Measurements from ENCODE around the gene SLC6A19. TPM values are rescaled to one million over a fixed set of nuclear protein-coding genes. Genes with fewer than 3 reads are reported as not detected.

The SLC6A19 gene
- polyA plus RNA-seq, 1 experiment = not detected

DNA sequence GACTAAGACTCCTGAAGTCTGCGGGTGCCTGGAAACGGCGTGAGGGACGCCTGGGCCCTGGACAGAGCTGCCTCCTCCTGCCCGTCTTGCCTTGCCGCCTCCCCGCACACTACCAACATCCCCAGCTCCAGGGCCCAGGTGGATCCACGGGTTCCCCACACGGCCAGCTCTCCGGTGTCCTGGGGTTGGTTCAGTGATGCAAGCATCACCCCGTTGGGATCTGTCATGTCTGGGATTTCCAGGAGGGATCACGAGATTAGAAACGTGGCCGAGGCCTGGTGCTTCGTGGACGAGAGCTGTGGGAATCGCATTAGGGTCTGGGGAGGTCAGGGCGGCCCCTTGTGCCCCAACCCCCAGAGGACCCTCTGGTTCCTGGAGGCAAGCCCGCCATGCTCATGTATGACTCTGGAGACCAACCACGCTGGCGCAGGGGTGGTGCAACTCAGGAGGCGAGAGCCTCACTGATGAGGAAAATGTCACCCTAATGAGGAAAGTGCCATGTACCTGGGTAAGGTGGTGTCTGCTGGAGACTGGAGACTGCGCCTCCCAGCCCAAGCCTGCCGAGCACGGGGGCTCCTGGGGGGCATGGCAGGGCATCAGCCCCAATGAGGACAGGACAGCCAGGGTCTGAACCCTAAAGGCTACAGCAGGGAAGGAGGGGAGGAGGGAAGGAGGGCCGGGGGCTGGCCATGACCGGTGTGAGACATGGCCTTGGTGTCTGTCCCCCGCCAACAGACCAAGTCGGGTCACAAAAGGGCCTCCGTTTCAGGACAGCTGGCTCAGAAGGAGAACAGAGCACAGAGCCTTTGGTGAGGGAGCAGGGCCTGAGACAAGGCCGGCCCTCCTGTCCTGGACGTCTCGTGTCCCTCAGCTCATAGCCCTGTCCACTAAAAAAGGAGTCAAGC, 31.9 kb upstream of the SLC6A19 start:
- Histone ChIP-seq H3K36me3 (ENCODE audit: control insufficient read depth, insufficient read depth, low read length) (no peaks in the 10 kb centered on the region), H3K4me3 (ENCODE audit: low read depth, low read length) (no peak overlapping the region), H3K27me3 (ENCODE audit: control insufficient read depth, insufficient read depth, low read length) (no peaks in the 10 kb centered on the region)
- TF ChIP-seq, protein P1, sequence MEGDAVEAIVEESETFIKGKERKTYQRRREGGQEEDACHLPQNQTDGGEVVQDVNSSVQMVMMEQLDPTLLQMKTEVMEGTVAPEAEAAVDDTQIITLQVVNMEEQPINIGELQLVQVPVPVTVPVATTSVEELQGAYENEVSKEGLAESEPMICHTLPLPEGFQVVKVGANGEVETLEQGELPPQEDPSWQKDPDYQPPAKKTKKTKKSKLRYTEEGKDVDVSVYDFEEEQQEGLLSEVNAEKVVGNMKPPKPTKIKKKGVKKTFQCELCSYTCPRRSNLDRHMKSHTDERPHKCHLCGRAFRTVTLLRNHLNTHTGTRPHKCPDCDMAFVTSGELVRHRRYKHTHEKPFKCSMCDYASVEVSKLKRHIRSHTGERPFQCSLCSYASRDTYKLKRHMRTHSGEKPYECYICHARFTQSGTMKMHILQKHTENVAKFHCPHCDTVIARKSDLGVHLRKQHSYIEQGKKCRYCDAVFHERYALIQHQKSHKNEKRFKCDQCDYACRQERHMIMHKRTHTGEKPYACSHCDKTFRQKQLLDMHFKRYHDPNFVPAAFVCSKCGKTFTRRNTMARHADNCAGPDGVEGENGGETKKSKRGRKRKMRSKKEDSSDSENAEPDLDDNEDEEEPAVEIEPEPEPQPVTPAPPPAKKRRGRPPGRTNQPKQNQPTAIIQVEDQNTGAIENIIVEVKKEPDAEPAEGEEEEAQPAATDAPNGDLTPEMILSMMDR (IDR thresholded peaks at IDR 0.05; ENCODE audit: insufficient read depth, low read depth, low read length) = no peak
- CTCF ChIA-PET = interaction anchor here (1.1 to 4.3 kb wide), 12 partner anchors 14 to 484 kb away, joined by 3 to 151 read pairs (median 11); no protein-coding TSS in a partner anchor
- DNase-seq (ENCODE audit: low read depth) = no peak
- POLR2A ChIA-PET = no interaction called here

GRCh38 chr5:1171340-1171941, 30.0 kb upstream of the SLC6A19 start:
- ChIA-PET CTCF (interaction anchor here (4.0 kb wide), 1 partner anchor 473 kb away, joined by 25 read pairs; no protein-coding TSS in a partner anchor), POLR2A (no interaction called here)
- peak; percentile 25 for DNase-seq (ENCODE audit: low read depth)
- TF ChIP-seq, protein P1 (IDR thresholded peaks at IDR 0.05; ENCODE audit: insufficient read depth, low read depth, low read length) = no peak
- H3K4me3 ChIP-seq (ENCODE audit: low read depth, low read length) = no peak overlapping the region
- H3K36me3 ChIP-seq (ENCODE audit: control insufficient read depth, insufficient read depth, low read length) = no peaks in the 10 kb centered on the region
- H3K27me3 ChIP-seq (ENCODE audit: control insufficient read depth, insufficient read depth, low read length) = no peaks in the 10 kb centered on the region

DNA sequence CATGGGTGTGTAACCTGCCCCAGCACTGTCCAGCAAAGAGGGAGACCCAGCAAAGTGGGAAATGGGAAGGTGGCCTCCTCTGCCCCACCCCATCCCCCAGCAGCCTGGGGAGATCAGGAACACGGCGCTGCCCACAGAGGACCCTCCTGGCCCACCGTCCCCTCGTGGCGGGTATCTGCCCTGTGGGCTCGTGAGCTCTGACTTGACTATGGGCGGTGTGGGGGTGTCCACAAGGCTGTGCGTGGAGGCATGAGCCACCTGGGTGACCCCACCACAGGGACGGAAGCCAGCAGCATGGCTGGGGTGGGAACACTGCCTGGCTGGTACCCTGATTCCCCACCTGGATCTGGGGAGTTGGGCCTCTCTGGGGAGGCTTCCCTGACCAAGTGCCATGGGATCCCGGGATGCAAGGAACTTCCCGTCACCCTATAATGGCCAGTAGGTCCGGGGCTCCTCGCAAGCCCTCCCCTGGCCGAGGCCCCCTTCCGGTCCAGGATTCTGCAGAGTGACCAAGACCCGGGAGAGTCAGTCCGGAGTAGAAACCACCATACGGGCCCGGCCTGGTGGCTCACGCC, 29.3 kb upstream of the SLC6A19 start:
- H3K27me3 ChIP-seq (ENCODE audit: control insufficient read depth, insufficient read depth, low read length) = no peaks in the 10 kb centered on the region
- no peaks in the 10 kb centered on the region for H3K36me3 ChIP-seq (ENCODE audit: control insufficient read depth, insufficient read depth, low read length)
- TF ChIP-seq, protein P1 (IDR thresholded peaks at IDR 0.05; ENCODE audit: insufficient read depth, low read depth, low read length) = no peak
- ChIA-PET CTCF (interaction anchor here (3.7 to 4.0 kb wide), 2 partner anchors 249 to 472 kb away, joined by 25 to 26 read pairs; no protein-coding TSS in a partner anchor), POLR2A (no interaction called here)
- no peak overlapping the region for H3K4me3 ChIP-seq (ENCODE audit: low read depth, low read length)
- no peak for DNase-seq (ENCODE audit: low read depth)

DNA sequence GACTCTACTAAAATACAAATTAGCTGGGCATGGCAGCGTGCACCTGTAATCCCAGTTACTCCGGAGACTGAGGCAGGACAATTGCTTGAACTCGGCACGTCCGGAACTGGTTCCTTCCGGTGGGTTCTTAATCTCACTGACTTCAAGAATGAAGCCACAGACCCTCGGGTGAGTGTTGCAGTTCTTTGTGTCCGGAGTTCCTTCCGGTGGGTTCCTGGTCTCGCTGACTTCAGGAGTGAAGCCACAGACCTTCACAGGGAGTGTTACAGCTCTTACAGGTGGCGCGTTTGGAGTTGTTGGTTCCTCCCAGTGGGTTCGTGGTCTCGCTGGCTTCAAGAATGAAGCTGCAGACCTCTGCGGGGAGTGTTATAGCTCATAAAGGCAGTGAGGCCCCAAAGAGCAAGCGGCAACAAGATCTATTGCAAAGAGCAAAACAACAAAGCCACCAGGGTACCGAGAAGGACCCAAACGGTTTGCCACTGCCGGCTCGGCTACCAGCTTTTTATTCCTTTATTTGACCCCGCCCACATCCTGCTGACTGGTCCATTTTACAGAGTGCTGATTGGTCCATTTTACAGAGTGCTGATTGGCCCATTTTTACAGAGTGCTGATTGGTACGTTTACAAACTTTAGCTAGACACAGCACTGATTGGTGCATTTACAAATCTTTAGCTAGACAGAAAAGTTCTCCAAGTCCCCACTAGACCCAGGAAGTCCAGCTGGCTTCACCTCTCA, 28.6 kb upstream of the SLC6A19 start:
- TF ChIP-seq, protein P1 (IDR thresholded peaks at IDR 0.05; ENCODE audit: insufficient read depth, low read depth, low read length) = no peak
- Histone ChIP-seq H3K27me3 (ENCODE audit: control insufficient read depth, insufficient read depth, low read length) (no peaks in the 10 kb centered on the region), H3K4me3 (ENCODE audit: low read depth, low read length) (no peak overlapping the region), H3K36me3 (ENCODE audit: control insufficient read depth, insufficient read depth, low read length) (no peaks in the 10 kb centered on the region)
- CTCF ChIA-PET = interaction anchor here (0.6 to 4.0 kb wide), 5 partner anchors 238 to 480 kb away, joined by 3 to 26 read pairs (median 5); no protein-coding TSS in a partner anchor
- POLR2A ChIA-PET = no interaction called here
- DNase-seq (ENCODE audit: low read depth) = no peak

Data from BJ (cell line).